ENCODE results near the gene EEF1AKMT1.

The EEF1AKMT1 gene

DNA sequence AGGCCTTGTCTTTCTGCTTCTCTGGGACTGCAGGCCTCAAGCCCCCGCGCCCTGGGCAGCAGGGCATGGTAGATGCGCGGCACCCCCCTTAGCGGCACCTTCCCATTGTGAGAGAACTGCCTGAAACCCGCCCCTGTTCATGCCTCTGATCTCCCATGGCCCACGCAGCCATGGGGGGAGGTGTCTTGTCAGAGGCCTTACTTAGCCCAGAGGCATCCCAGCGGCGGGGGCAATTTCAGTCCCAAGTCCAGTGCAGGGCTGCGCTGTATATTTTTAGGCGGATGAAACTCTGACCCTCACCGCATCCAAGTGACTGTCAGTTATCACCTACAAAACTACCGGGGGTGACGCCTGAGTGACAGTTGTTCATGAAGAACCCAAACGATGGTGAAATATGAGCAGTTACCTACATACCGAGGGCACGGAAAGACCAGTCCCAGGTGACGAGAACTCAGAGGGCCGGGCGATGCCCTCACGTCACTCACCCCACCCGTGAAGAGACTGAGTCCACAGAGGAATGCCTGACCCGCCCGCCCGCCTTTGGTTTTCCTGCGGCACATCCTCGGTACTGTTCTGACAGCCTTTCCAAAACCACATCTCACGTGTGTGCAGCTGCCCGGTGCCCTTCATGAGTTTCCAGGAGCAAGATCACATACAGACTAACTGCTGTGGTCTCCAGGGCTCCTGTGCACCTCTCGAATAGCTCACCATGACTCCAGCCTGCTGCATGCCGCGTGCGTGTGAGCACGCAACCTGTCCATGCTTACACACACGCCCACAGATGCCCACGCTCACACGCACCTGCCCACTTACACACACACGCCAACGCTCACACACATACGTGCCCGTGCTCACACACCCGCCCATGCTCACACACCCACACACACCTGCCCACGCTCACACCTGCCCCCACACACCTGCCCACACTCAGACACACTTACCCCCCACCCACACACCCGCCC lies 55.9 kb downstream of the EEF1AKMT1 start:
- DNase-seq (ENCODE audit: extremely low read depth, insufficient read length): no peak
- TF ChIP-seq, protein P1, sequence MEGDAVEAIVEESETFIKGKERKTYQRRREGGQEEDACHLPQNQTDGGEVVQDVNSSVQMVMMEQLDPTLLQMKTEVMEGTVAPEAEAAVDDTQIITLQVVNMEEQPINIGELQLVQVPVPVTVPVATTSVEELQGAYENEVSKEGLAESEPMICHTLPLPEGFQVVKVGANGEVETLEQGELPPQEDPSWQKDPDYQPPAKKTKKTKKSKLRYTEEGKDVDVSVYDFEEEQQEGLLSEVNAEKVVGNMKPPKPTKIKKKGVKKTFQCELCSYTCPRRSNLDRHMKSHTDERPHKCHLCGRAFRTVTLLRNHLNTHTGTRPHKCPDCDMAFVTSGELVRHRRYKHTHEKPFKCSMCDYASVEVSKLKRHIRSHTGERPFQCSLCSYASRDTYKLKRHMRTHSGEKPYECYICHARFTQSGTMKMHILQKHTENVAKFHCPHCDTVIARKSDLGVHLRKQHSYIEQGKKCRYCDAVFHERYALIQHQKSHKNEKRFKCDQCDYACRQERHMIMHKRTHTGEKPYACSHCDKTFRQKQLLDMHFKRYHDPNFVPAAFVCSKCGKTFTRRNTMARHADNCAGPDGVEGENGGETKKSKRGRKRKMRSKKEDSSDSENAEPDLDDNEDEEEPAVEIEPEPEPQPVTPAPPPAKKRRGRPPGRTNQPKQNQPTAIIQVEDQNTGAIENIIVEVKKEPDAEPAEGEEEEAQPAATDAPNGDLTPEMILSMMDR (IDR thresholded peaks at IDR 0.05; ENCODE audit: insufficient read depth, low read length, poor library complexity, severe bottlenecking): no peak
- no peak overlapping the region for H3K4me3 ChIP-seq (replicated peaks; ENCODE audit: low read depth, low read length)
- no peaks in the 10 kb centered on the region for H3K36me3 ChIP-seq (ENCODE audit: control insufficient read depth, insufficient read depth, low read length)
- H3K27me3 ChIP-seq (replicated peaks; ENCODE audit: control insufficient read depth, insufficient read depth, low read length): no peaks in the 10 kb centered on the region; the same call in 1 of the 2 replicates

DNA sequence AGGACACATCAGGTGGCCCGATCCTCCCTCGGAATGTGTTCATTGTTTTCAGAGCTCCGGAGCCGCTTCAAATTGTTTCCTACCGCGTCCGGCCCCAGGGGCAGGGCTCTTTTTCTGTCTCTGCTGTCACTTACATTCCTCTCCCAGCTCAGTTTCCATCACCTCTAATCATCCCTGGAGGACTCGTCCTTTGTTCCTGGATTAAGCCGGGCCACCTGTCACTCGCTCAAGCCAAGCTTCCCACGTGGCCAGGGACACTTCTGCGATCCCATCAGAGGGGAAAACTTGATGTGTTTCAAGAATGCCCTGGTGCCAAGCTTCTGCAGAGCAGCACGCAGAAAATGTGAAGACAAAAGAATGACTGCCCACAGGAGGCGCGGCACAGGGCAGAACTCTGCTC lies 56.8 kb downstream of the EEF1AKMT1 start:
- TF ChIP-seq, protein P1 (IDR thresholded peaks at IDR 0.05; ENCODE audit: insufficient read depth, low read length, poor library complexity, severe bottlenecking): no peak
- H3K36me3 ChIP-seq (ENCODE audit: control insufficient read depth, insufficient read depth, low read length): no peaks in the 10 kb centered on the region
- H3K27me3 ChIP-seq (replicated peaks; ENCODE audit: control insufficient read depth, insufficient read depth, low read length): no peaks in the 10 kb centered on the region; the same call in 1 of the 2 replicates
- no peak overlapping the region for H3K4me3 ChIP-seq (replicated peaks; ENCODE audit: low read depth, low read length)
- DNase-seq (ENCODE audit: extremely low read depth, insufficient read length): no peak

DNA sequence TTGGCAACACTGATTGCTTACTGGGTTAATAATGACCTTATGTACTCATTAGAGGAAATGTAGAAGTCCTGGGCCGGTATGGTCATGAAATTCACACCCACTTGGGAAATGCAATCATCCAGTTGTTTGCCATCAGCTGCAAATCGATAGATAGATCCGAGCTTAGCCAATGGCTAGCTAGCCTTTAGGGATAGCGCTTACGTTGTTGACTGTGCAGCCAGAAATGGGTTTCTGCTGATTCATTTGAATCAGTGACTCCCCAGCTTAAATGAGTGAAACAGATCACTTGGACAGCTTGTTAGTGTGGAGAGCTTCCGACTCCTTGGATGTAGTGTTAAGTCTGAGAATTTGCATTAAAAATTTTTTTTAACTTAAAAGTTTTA lies 58.4 kb downstream of the EEF1AKMT1 start:
- Histone ChIP-seq H3K4me3 (replicated peaks; ENCODE audit: low read depth, low read length) (no peak overlapping the region), H3K36me3 (ENCODE audit: control insufficient read depth, insufficient read depth, low read length) (no peaks in the 10 kb centered on the region), H3K27me3 (replicated peaks; ENCODE audit: control insufficient read depth, insufficient read depth, low read length) (no peaks in the 10 kb centered on the region)
- TF ChIP-seq, protein P1 (IDR thresholded peaks at IDR 0.05; ENCODE audit: insufficient read depth, low read length, poor library complexity, severe bottlenecking): no peak
- DNase-seq (ENCODE audit: extremely low read depth, insufficient read length): no peak

DNA sequence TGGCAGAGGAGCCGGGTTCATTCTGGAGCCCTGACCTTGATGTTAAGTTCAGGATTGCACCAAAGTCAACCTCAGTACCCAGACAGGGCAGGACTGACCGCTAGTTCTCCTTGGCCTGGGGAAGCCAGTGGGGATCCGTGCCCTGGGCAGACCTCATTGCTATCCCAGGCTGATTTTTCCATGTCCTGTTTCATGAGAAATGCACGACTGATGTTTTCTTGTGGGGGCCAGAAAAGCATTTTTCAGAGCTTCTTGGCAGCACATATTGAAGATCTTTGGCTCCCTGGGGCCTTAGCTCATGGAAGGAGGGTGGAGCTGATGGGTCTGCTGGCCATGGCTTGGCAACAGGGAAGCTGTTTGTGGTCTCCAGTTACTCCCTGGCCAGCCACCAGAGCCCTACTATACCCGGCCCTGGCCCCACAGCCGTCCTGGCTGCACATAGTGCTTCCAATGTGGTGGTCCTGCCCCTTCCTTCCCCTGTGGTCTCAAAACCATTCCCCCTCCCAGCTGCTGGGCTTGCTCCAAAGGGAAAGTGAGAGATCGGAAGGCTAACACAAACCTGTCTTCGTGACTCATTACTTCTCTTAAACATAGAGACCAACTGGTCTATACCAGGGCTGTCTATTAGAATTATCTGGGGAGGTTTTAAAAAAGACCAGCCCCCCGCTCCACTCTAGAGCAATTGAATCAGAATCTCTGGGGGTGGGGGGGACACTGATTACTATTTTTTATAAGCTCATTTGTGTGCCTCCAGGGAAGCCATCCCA lies 59.0 kb downstream of the EEF1AKMT1 start:
- no peaks in the 10 kb centered on the region for H3K27me3 ChIP-seq (replicated peaks; ENCODE audit: control insufficient read depth, insufficient read depth, low read length)
- H3K36me3 ChIP-seq (ENCODE audit: control insufficient read depth, insufficient read depth, low read length): no peaks in the 10 kb centered on the region
- H3K4me3 ChIP-seq (replicated peaks; ENCODE audit: low read depth, low read length): no peak overlapping the region
- TF ChIP-seq, protein P1 (IDR thresholded peaks at IDR 0.05; ENCODE audit: insufficient read depth, low read length, poor library complexity, severe bottlenecking): no peak
- no peak for DNase-seq (ENCODE audit: extremely low read depth, insufficient read length)

DNA sequence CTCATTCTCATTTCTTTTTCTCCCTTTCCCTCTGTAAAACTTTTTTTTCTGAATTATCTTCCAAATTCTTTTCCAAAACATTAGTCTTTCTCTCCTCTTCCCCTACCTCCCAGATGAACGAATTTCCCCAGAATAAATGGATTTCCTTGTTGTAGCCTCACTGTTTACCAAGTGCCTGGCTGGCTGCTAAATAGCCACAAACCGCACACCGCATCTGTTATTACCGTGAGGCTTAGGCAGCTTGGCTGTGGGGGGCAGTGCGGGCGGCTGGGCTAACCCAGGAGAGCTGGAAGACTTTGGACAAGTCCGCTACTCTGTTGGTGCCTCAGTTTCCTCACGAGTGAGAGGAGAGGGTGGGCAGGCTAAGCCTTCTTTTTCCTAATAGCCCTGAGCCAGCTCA lies 59.6 kb downstream of the EEF1AKMT1 start:
- Histone ChIP-seq H3K36me3 (ENCODE audit: control insufficient read depth, insufficient read depth, low read length) (no peaks in the 10 kb centered on the region), H3K27me3 (replicated peaks; ENCODE audit: control insufficient read depth, insufficient read depth, low read length) (no peaks in the 10 kb centered on the region), H3K4me3 (replicated peaks; ENCODE audit: low read depth, low read length) (no peak overlapping the region)
- TF ChIP-seq, protein P1 (IDR thresholded peaks at IDR 0.05; ENCODE audit: insufficient read depth, low read length, poor library complexity, severe bottlenecking): no peak
- no peak for DNase-seq (ENCODE audit: extremely low read depth, insufficient read length)

Measured in GM06990 (cell line).